AML-193 (cell line): ENCODE measurements around the gene CASP2.
A peak's percentile ranks its signal among the peaks of the same experiment; 100 is the strongest.

Experiments
- DNase-seq, 2 experiments: peaks; one replicate each; lab custom pipeline; 2025; lab: John Stamatoyannopoulos, UW

The CASP2 gene

DNA sequence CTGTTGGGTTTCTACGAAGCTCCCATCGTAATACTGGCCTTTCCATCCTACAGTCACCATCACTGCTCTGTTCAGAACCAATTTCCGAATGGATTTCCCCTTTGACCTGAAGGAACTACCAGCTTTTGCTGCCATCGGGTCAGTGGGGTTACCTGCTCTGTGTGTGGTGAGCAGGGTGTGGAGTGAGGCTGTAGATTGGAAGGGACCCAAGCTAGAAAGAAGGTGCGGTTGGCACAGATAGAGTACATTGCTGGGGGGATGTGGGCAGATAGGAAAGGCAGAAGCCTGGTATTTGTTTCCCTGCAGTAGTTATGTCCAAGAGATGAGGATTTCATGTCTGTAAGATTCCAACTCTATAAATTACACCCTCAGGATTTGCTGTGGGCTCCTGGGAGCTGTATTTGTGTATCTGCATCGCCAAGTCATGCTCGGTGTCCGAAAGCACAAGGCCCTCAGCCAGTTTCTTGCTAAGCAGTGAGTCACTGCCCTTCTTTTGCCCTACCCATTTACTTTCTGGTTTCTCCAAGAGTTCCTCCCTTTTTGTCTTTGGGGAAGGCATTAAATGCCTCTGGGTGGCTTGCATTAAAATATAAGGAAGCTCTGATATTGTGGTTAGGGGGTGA is 43.1 kb downstream of the CASP2 start:
- no peak for DNase-seq

- no peak for DNase-seq
These were observed 46.1 kb downstream of the CASP2 start for GRCh38 chr7:143334244-143334643.

- no peak for DNase-seq
These were observed 49.1 kb downstream of the CASP2 start for GRCh38 chr7:143337216-143337615.

DNA sequence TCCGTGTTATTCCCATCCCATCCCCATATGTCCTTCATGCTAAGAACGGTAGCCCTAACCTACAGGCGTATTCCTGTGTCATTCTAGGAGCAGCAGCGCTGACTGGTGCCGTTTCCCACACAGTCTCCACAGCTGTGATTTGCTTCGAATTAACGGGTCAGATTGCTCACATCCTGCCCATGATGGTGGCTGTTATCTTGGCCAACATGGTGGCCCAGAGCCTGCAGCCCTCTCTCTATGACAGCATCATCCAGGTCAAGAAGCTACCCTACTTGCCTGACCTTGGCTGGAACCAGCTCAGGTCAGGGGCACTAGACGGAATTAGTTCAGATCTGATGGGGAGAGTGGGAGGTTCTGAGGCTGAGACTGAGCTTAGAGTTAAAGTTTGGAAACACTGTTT is 53.7 kb downstream of the CASP2 start:
- no peak for DNase-seq

DNA sequence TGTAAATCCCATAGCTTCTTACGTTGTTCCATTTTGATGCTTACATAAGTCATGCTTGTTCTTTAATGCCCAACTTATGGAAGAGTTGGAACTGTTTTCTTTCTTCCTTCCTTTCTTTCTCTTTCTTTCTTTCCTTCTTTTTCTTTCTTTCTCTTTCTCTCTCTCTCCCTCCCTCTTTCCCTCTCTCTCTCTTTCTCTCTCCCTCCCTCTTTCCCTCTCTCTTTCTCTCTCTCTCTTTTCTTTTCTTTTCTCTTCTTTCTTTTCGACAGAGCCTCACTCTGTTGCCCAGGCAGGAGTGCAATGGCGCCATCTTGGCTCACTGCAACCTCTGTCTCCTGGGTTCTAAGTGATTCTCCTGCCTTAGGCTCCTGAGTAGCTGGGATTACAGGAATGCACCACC is 55.4 kb downstream of the CASP2 start:
- no peak for DNase-seq

DNA sequence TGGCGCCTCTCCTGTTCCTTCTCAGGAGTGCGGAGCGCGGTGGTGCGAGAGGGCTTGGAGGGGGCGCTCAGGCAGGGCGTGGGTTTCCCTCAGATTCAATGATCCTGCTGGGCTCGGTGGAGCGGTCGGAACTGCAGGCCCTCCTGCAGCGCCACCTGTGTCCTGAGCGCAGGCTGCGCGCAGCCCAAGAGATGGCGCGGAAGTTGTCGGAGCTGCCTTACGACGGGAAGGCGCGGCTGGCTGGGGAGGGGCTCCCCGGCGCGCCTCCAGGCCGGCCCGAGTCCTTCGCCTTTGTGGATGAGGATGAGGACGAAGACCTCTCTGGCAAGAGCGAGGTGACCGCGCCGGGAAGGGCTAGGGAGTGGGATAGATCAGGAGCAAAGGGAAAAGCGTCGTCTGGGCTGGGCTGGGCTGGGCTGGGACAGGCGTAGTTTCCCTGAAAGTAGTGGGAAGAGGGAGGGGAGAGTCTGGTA is 57.3 kb downstream of the CASP2 start:
- DNase-seq = peak in 1 of 2 experiments; percentile 13

DNA sequence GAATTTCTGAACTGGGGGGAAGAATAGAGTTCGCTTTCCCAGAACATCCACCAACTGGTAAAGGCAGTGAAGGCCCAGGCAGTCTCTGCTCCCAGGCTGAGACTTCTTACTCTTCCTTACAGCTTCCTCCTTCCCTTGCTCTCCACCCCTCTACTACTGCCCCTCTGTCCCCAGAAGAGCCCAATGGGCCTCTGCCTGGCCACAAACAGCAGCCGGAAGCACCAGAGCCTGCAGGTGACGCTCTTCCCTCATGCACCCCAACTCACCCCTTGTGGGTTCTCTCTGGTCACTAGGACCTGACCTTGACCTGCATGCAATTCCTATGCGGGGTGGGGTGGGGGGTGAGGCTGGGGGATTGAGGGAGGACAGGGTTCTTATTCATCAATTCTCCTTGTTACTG is 57.9 kb downstream of the CASP2 start:
- DNase-seq = no peak

GRCh38 chr7:143347950-143348349 is 59.8 kb downstream of the CASP2 start:
- no peak for DNase-seq

- no peak for DNase-seq
These were observed 62.9 kb downstream of the CASP2 start for GRCh38 chr7:143351060-143351459.

- DNase-seq = no peak
These were observed 63.4 kb downstream of the CASP2 start for GRCh38 chr7:143351574-143351973.

GRCh38 chr7:143352531-143353002 is 64.4 kb downstream of the CASP2 start:
- DNase-seq = no peak

DNA sequence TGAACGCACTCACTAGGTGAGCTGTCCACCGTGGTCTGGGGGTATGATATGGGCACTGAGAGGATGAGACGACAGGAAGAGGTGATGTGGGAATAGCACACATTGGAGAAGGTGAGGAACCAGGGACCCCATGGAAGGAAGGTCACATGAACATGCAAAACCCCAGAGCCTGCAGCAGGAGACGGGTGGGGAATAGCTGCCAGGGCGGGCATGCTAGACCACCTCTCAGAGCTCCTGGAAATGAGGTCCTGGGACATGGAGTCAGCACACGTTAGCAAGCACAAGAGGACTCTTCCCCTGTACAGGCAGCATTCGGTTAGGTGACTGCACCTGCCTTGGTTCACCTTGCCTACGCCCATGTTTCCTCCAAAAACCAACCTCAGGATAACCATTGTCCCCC is 66.2 kb downstream of the CASP2 start:
- DNase-seq = no peak

DNA sequence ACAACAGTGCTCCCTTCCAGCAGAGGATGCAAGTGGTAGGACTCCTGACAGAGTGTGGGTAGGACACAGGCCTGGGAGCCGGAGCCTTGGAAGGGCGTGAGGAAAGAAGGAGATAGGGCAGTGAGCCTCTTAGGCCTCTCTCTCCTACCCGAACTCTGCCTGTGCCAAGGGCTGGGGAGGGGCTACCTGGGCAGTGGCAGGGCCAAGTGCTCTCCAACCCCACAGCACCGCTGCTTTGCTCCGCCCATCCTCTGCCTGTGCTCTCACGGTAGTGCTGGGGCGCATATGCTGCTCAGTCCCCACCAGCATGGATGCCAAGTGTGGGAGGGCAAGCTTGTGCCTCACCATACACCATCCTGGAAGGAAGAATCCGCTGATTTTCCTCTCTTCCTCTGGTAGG is 66.8 kb downstream of the CASP2 start:
- DNase-seq = no peak

DNA sequence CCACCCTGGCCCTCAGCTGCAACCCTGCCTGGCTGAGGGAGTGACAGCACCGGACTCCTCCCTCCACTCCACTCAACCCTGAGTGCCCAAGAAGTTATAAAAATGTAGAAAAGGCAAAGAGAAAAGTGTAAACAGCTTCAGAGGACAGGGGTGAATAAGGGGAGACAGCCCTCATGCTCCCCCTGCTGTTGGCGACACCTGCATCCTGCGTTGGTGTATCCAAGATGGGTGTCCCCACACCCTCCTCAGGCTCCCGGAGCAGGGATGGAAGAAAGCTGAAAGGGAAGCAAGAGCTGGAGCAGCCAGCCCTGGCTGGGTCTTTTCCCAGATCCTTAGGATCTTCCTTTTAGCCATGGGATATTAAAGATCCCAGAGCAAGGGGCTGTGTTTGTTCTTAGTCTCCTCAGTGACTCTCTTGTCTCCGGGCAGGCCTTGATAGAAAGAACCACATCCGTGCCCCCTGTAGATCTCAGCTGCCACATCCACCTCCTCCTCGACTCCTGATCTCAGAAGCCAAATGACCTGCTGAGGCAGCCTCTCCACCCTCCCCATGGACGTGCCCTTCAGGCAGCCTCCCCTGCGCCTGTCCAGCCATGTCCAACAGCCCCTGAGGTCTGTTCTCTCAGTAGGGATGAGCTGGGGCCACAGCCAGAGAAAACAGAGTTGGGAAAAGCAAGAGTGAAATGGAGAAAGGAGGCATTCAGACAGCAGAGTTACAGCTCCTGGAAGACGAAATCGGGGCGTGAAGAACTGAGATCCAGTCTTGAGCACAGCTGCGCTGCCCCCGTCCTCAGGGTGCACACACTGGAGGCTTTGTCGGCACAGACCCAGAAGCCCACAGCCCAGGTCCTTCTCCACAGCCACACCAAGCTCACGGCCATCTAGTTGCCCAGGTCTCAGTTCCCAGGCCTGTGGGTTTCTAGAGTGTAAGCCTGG is 67.6 kb downstream of the CASP2 start:
- no peak for DNase-seq

- DNase-seq = no peak
These were observed 68.4 kb downstream of the CASP2 start for GRCh38 chr7:143356414-143357050.
